CD4-positive, alpha-beta memory T cell (primary cell): ENCODE results near the gene CTPS1. TPM values are rescaled to one million over a fixed set of nuclear protein-coding genes. Genes with fewer than 3 reads are reported as not detected.

Source experiments
- CTCF ChIA-PET: fragments of 350-600 bp; sonication (Branson Sonifier 250); formaldehyde crosslinking; loops from one replicate; lab custom pipeline; 2021; ENCODE audit warnings: inconsistent platforms; ENCODE audit not compliant: partially characterized antibody; lab: Charles Lee
- POLR2A ChIA-PET: fragments of 350-600 bp; sonication (Branson Sonifier 250); formaldehyde crosslinking; loops from one replicate; lab custom pipeline; 2021; ENCODE audit not compliant: partially characterized antibody; lab: Charles Lee
- DNase-seq, 5 donors: peaks; one replicate each; pipeline versions ENCODE4 v3.0.0 to v3.0.0-alpha.2; 2020 to 2022; ENCODE audit warnings: mixed read lengths in 1 of 5
- H3K27ac ChIP-seq: one replicate; pipeline ENCODE4 v1.7.0; 2013; ENCODE audit warnings: low read depth, low read length
- H3K27me3 ChIP-seq: 2 replicates; pipeline ENCODE4 v1.7.0; 2013; ENCODE audit warnings: mild to moderate bottlenecking, low read length, moderate library complexity; ENCODE audit not compliant: insufficient read depth
- H3K36me3 ChIP-seq: 2 replicates; pipeline ENCODE4 v1.7.0; 2013; ENCODE audit warnings: mild to moderate bottlenecking, low read length, moderate library complexity; ENCODE audit not compliant: insufficient read depth
- H3K4me1 ChIP-seq: 2 replicates; pipeline ENCODE4 v1.7.0; 2013; ENCODE audit warnings: mild to moderate bottlenecking, low read length, moderate library complexity; ENCODE audit not compliant: insufficient read depth
- H3K4me3 ChIP-seq, 2 donors: one replicate each; pipeline ENCODE4 v1.7.0; 2013; ENCODE audit warnings: low read length in 2 of 2, mild to moderate bottlenecking in 1 of 2
- H3K9me3 ChIP-seq, 2 donors: one replicate each; pipeline ENCODE4 v1.7.0; 2013; ENCODE audit warnings: low read length in 2 of 2, control low read depth in 1 of 2; ENCODE audit not compliant: control insufficient read depth in 1 of 2
- H3K27ac Mint-ChIP-seq, 7 donors: one replicate each; pipeline ENCODE4 v1.8.0; 2020 to 2021; ENCODE audit warnings: mixed read lengths in 7 of 7, mild to moderate bottlenecking in 6 of 7, inconsistent platforms in 3 of 7, moderate library complexity in 3 of 7
- H3K27me3 Mint-ChIP-seq, 2 donors: one replicate each; pipeline ENCODE4 v1.8.0; 2020 to 2021; ENCODE audit warnings: mixed read lengths in 2 of 2
- H3K36me3 Mint-ChIP-seq, 2 donors: one replicate each; pipeline ENCODE4 v1.8.0; 2020 to 2021; ENCODE audit warnings: mixed read lengths in 2 of 2, inconsistent platforms in 1 of 2, mild to moderate bottlenecking in 1 of 2
- H3K4me1 Mint-ChIP-seq, 4 donors: one replicate each; pipeline ENCODE4 v1.8.0; 2020 to 2021; ENCODE audit warnings: mixed read lengths in 4 of 4, mild to moderate bottlenecking in 1 of 4
- H3K4me3 Mint-ChIP-seq, 8 donors: one replicate each; pipeline ENCODE4 v1.8.0; 2020 to 2021; ENCODE audit warnings: mixed read lengths in 8 of 8, mild to moderate bottlenecking in 7 of 8, moderate library complexity in 6 of 8, inconsistent platforms in 3 of 8
- H3K9me3 Mint-ChIP-seq, 8 donors: one replicate each; pipeline ENCODE4 v1.8.0; 2020 to 2021; ENCODE audit warnings: mixed read lengths in 8 of 8, mild to moderate bottlenecking in 5 of 8, inconsistent platforms in 3 of 8, moderate library complexity in 1 of 8
- intact Hi-C: fragments of 100-400 bp; cut with micrococcal nuclease; formaldehyde crosslinking; loops from one replicate; pipeline ENCODE4 v1.15.1; 2023
- polyA plus RNA-seq, 2 donors: library from polyadenylated mRNA; unstranded; fragments of 300-500 nt; fragmentation: Illumina TruSeq; gene quantifications; one replicate each; pipeline ENCODE4 v1.2.3, GENCODE V29; 2021
- total RNA-seq, 2 experiments: library from RNA; stranded (reverse); gene quantifications; one replicate each; pipeline ENCODE4 v1.2.3, GENCODE V29; 2021

Gene CTPS1
- total and polyA plus RNA-seq, 4 experiments from 2014 or later, result 11.6 to 19.7 (median 16.4) TPM

GRCh38 chr1:41003640-41004220 is 24.2 kb downstream of the CTPS1 start:
- Histone ChIP-seq H3K27ac (no peak overlapping the region), H3K27me3 (no peaks in the 10 kb centered on the region), H3K36me3 (peaks cover 39% of the 10 kb centered on the region), H3K4me3 (no peak overlapping the region), H3K4me1 (peaks cover 17% of the 10 kb centered on the region), H3K9me3 (no peaks in the 10 kb centered on the region)
- H3K9me3 Mint-ChIP-seq, result no peaks in the 10 kb centered on the region
- peaks cover 48 to 74% of the 10 kb centered on the region in 2 donors for H3K36me3 Mint-ChIP-seq
- ChIA-PET POLR2A (interaction anchor here (0.8 to 1.7 kb wide), 10 partner anchors 9 to 237 kb away, joined by 3 to 25 read pairs (median 4); partner anchors contain the start of genes CITED4, CTPS1 and SLFNL1), CTCF (interaction anchor here (0.9 to 3.2 kb wide), 17 partner anchors 8 to 240 kb away, joined by 3 to 32 read pairs (median 4); partner anchors contain the start of gene CTPS1)
- peak overlapping the region in 4 of 8 donors; percentile 1 to 48 (median 18) for H3K4me3 Mint-ChIP-seq
- H3K27ac Mint-ChIP-seq, result peak overlapping the region; percentile 11 to 86 (median 77)
- peak; percentile 82 to 93 (median 87) for DNase-seq
- intact Hi-C loops, result loop anchor here (1.0 to 5.0 kb wide), 3 partner anchors 24 to 239 kb away; partner anchors contain the start of genes CITED4, CTPS1 and SCMH1
- peaks cover 11 to 28% (median 20%) of the 10 kb centered on the region in 4 donors for H3K4me1 Mint-ChIP-seq
- H3K27me3 Mint-ChIP-seq, result no peaks in the 10 kb centered on the region

DNA sequence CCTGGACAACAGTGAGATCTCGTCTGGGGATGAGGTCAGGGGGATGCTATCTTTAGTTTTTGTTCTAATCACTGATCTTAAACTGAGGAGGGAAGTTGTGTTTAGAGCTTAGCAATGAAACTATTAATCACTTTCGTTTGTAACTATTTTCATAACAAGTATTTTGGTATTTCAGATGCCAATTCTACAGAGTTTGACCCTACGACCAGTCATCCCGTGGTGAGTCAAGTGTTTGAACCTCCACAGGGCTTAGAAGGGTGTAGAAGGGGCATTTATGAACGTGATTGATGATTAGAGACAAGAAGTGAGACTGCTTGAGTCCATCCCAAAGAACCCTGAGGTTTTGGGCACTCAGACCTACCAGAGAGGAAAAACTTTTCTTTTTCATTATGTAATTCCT is 26.4 kb downstream of the CTPS1 start:
- Mint-ChIP-seq H3K4me3 (no peak overlapping the region), H3K4me1 (peaks cover 11 to 28% (median 20%) of the 10 kb centered on the region in 4 donors), H3K9me3 (no peaks in the 10 kb centered on the region), H3K27me3 (no peaks in the 10 kb centered on the region), H3K27ac (peak overlapping the region in 3 of 7 donors; percentile 12 to 89 (median 23)), H3K36me3 (peaks cover 51 to 78% of the 10 kb centered on the region in 2 donors)
- ChIA-PET CTCF (interaction anchor here (0.8 to 2.8 kb wide), 2 partner anchors 20 to 53 kb away, joined by 4 to 9 read pairs; no protein-coding TSS in a partner anchor), POLR2A (no interaction called here)
- peaks cover 17% of the 10 kb centered on the region for H3K4me1 ChIP-seq
- H3K27ac ChIP-seq, result no peak overlapping the region
- no peak overlapping the region for H3K4me3 ChIP-seq
- no peak for DNase-seq
- H3K36me3 ChIP-seq, result peaks cover 51% of the 10 kb centered on the region
- no peaks in the 10 kb centered on the region for H3K27me3 ChIP-seq
- H3K9me3 ChIP-seq, result no peaks in the 10 kb centered on the region
- intact Hi-C loops, result no loop called here

GRCh38 chr1:41006942-41007865 is 27.7 kb downstream of the CTPS1 start:
- H3K27ac Mint-ChIP-seq, result peak overlapping the region in 3 of 7 donors; percentile 1 to 69 (median 29)
- H3K36me3 Mint-ChIP-seq, result peaks cover 58 to 81% of the 10 kb centered on the region in 2 donors
- no peak overlapping the region for H3K4me3 ChIP-seq
- H3K4me1 Mint-ChIP-seq, result peaks cover 11 to 24% (median 17%) of the 10 kb centered on the region in 4 donors
- intact Hi-C loops, result no loop called here
- no peak for DNase-seq
- ChIA-PET CTCF (no interaction called here), POLR2A (interaction anchor here (0.5 to 1.4 kb wide), 2 partner anchors 28 to 1093 kb away, joined by 3 to 4 read pairs; partner anchors contain the start of gene CTPS1)
- no peaks in the 10 kb centered on the region for H3K27me3 ChIP-seq
- H3K9me3 Mint-ChIP-seq, result no peaks in the 10 kb centered on the region
- H3K36me3 ChIP-seq, result peaks cover 57% of the 10 kb centered on the region
- H3K4me1 ChIP-seq, result peaks cover 17% of the 10 kb centered on the region
- no peak overlapping the region for H3K27ac ChIP-seq
- H3K4me3 Mint-ChIP-seq, result no peak overlapping the region
- no peaks in the 10 kb centered on the region for H3K9me3 ChIP-seq
- no peaks in the 10 kb centered on the region for H3K27me3 Mint-ChIP-seq

- Mint-ChIP-seq H3K36me3 (peaks cover 59 to 81% of the 10 kb centered on the region in 2 donors), H3K27ac (no peak overlapping the region), H3K27me3 (no peaks in the 10 kb centered on the region), H3K9me3 (peaks cover 0 to 1% (median 0%) of the 10 kb centered on the region in 8 donors), H3K4me1 (peaks cover 0 to 4% (median 1%) of the 10 kb centered on the region in 4 donors), H3K4me3 (no peak overlapping the region)
- H3K9me3 ChIP-seq, result no peaks in the 10 kb centered on the region
- H3K27me3 ChIP-seq, result no peaks in the 10 kb centered on the region
- H3K4me1 ChIP-seq, result no peaks in the 10 kb centered on the region
- ChIA-PET POLR2A (no interaction called here), CTCF (no interaction called here)
- H3K4me3 ChIP-seq, result no peak overlapping the region
- peaks cover 57% of the 10 kb centered on the region for H3K36me3 ChIP-seq
- no peak overlapping the region for H3K27ac ChIP-seq
- no peak for DNase-seq
- intact Hi-C loops, result no loop called here
These were observed 30.0 kb downstream of the CTPS1 start for GRCh38 chr1:41009466-41009865.

GRCh38 chr1:41010345-41010744 is 30.8 kb downstream of the CTPS1 start:
- intact Hi-C loops, result no loop called here
- DNase-seq, result no peak
- Histone ChIP-seq H3K4me3 (no peak overlapping the region), H3K27me3 (no peaks in the 10 kb centered on the region), H3K27ac (no peak overlapping the region), H3K9me3 (no peaks in the 10 kb centered on the region), H3K4me1 (no peaks in the 10 kb centered on the region), H3K36me3 (peaks cover 63% of the 10 kb centered on the region)
- H3K4me1 Mint-ChIP-seq, result peaks cover 0 to 10% (median 5%) of the 10 kb centered on the region in 4 donors
- H3K9me3 Mint-ChIP-seq, result peaks cover 0 to 1% (median 0%) of the 10 kb centered on the region in 8 donors
- peaks cover 63 to 80% of the 10 kb centered on the region in 2 donors for H3K36me3 Mint-ChIP-seq
- H3K27ac Mint-ChIP-seq, result peak overlapping the region in 3 of 7 donors; percentile 30 to 57 (median 32)
- no peak overlapping the region for H3K4me3 Mint-ChIP-seq
- no peaks in the 10 kb centered on the region for H3K27me3 Mint-ChIP-seq
- POLR2A ChIA-PET, result no interaction called here
- CTCF ChIA-PET, result no interaction called here

DNA sequence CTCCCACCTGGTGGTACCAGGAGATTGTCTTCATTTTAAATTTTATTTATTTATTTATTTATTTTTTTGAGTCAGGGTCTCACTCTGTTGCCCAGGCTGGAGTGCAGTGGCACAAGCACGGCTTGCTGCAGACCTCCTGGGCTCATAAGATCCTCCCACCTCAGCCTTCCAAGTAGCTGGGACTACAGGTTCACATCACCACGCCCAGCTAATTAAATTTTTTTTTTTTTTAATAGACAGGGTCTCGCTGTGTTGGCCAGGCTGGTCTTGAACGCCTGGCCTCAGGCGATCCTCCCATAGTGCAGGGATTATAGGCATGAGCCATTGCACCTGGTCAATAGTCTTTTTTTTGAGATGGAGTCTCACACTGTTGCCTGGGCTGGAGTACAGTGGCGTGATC is 33.5 kb downstream of the CTPS1 start:
- no peak overlapping the region for H3K27ac ChIP-seq
- Mint-ChIP-seq H3K4me1 (peaks cover 0 to 10% (median 5%) of the 10 kb centered on the region in 4 donors), H3K27ac (no peak overlapping the region), H3K27me3 (no peaks in the 10 kb centered on the region), H3K36me3 (peaks cover 48 to 62% of the 10 kb centered on the region in 2 donors), H3K9me3 (peaks cover 0 to 1% (median 0%) of the 10 kb centered on the region in 8 donors), H3K4me3 (no peak overlapping the region)
- intact Hi-C loops, result no loop called here
- peaks cover 46% of the 10 kb centered on the region for H3K36me3 ChIP-seq
- CTCF ChIA-PET, result interaction anchor here (1.4 kb wide), 1 partner anchor 9 kb away, joined by 4 read pairs; no protein-coding TSS in a partner anchor
- no peaks in the 10 kb centered on the region for H3K27me3 ChIP-seq
- POLR2A ChIA-PET, result no interaction called here
- no peaks in the 10 kb centered on the region for H3K9me3 ChIP-seq
- H3K4me3 ChIP-seq, result no peak overlapping the region
- H3K4me1 ChIP-seq, result no peaks in the 10 kb centered on the region
- no peak for DNase-seq
